Stimulated activated CD4-positive, alpha-beta T cell treated with anti-CD3 and anti-CD28 coated beads, TNF-alpha, amount 100 ng/mL, for 48 hours (primary cell): ENCODE measurements around the gene TMA7.
"Not testable (repeated sequence)": the region's sequence is repeated elsewhere in the genome, so short reads cannot be mapped to it uniquely, and the experiment has no call there.

Source experiments
- DNase-seq, 3 donors: peaks; one replicate each; pipeline ENCODE4 v3.0.0-alpha.2; 2020; ENCODE audit warnings: low read depth in 3 of 3

Gene TMA7

DNA sequence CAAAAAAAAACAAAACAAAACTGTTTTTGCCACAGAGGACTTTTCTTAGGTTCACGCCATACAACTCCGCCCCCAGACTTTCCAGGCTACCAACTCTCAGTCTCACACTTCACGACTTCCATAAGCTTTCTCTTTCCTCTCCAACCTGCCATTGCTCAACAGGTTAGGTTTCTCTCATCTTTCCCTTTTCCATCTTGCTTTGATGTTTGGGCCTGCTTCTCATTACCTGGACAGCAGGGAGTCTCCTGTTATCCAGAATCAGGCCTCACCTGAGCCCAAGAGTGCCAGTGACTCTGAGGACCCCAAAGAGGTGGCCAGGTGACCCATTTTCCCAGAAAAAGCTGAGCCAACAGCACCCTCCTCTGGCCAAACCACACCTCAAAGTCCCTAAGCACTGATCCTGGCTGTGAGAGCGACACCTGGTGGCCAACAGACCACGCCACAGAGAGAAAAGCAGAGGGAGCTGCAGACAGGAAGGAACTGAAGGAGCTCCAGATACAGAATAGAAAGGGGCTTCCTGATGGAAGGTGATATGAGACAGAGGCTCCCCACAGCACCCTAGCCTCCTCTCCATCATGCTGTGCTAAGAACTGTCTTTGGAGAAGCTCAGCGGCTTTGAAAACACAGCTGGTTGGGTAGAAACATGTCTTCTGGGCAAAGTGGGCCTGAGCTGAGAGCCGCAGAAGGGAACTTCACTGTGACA, 4.1 kb upstream of the TMA7 start:
- peak; percentile 66 to 82 (median 71) for DNase-seq

GRCh38 chr3:48436477-48436787, 3.6 kb upstream of the TMA7 start:
- no peak for DNase-seq

DNA sequence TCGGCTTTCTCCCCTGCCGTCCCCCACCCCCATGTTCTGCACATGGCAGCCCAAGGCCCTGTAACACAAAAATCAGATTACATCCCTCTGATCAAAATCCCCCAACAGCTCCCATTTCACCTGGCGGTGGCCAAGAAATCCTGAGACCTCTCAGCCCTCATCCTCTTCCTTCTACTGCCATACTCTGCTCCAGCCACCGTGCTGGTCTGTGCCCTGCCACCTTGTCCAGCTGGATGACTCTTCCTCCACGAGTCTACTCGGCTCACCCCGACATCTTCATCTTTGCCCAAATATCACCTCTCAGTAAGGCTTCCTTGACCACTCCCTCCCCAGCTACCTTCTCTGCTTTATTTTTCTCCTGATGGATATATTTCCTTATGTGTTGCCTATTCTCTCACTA, 3.2 kb upstream of the TMA7 start:
- DNase-seq = no peak

- DNase-seq = no peak
Observed at GRCh38 chr3:48437812-48438211, 2.2 kb upstream of the TMA7 start.

- no peak for DNase-seq
Observed at GRCh38 chr3:48440590-48440958, 517 bp downstream of the TMA7 start.

DNA sequence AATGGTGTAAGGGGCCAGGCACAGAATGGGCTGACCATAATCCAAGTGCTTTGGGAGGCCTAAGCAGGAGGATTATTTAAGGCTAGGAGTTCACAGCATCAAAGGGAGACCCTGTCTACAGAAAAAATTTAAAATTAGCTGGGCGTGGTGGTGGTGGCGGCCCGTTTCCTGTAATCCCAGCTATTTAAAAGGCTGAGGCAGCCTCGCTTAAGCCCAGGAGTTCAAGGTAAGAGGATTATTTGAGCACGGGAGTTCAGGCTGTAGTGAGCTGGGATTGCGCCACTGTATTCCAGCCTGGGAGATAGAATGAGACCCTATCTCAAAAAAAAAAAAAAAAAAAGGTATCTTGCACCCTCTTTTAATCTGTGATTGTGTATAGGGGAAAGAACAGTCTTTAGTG, 1.9 kb downstream of the TMA7 start:
- no peak for DNase-seq

DNA sequence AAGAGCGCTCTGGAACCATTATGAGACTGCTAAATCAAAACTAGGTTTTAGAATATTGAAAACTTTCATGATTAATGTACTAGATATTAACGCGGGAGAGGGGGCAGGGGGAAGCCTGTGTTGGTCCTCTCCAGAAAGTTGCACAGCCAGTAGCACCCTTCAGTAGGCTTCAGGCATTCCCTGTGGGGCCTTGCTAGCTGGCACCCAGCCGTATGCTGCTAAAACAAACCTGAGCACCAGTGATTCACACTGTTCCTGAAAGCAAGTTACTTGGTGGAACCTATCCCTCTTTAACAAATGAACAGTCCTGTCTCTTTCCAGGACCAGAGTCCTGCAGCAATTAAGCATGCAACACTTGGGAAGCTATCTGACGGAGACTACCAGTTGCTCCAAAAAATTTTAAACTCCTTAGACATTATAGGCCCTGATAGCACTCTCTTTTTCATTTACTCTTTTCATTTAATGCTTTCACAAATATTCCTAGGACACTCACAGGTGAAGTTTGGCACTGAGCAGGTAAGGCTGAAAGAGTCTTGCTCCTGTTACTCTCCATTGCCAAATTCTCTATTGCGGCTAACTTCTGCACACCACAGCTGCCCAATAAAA, 5.3 kb downstream of the TMA7 start:
- no peak for DNase-seq

DNA sequence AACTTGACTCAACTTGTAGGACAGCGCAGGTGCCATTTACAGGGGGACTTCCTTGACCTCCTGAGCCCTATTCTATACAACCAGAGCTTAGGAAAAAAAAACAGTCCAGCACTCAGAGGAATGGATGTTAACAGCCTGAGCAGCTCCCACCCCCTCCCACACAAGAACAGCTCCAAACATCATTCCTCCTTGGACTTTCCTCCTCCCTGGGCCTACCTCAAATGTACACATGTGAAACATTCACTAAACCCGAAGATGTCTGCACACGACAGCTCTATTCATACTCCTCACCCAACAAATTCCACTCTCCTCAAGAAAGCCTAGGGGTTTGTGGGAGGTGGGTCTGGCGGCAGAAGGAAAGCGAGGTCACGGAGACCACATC, 6.0 kb downstream of the TMA7 start:
- DNase-seq = no peak

- peak; percentile 78 to 91 (median 78) for DNase-seq
Observed at GRCh38 chr3:48446425-48447193, 6.6 kb downstream of the TMA7 start, which contains the start of gene ATRIP. Gene ATRIP (plus strand): TSS chr3:48446737. CDS start chr3:48446846, 109 bp downstream.

DNA sequence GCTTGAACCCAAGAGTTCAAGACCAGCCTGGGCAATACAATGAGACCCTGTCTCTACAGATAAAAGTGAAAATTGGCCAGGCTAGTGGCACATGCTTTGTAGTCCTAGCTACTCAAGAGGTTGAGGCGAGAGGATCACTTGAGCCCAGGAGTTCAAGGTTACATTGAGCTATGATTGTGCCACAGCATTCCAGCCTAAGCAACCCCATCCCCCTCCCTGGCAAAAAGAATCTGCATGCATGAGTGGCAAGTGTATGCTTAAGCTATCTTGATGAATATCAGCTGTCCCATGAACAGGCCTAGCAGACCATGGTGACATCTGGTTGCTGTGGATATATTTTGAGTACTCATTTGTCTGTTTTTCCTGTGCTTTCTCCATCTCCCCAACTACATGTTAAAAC, 11.2 kb downstream of the TMA7 start:
- no peak for DNase-seq

DNA sequence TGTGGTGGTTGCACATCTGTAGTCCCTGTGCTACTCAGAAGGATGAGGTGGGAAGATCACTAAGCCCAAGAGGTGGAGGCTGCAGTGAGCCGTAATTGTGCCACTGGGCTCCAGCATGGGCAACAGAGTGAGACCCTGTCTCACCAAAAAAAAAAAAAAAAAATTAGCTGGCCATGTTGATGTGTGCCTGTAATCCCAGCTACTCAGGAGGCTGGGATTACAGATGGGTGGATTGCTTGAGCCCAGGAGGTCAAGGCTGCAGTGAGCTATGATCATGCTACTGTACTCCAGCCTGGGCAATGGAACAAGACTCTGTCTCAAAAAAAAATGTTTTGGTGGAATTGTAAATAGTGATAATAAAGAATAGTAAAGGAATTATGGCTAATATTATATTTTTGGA, 16.4 kb downstream of the TMA7 start:
- no peak for DNase-seq

- DNase-seq = no peak
Observed at GRCh38 chr3:48459331-48459730, 19.3 kb downstream of the TMA7 start.

- no peak for DNase-seq
Observed at GRCh38 chr3:48459773-48460516, 19.9 kb downstream of the TMA7 start.

DNA sequence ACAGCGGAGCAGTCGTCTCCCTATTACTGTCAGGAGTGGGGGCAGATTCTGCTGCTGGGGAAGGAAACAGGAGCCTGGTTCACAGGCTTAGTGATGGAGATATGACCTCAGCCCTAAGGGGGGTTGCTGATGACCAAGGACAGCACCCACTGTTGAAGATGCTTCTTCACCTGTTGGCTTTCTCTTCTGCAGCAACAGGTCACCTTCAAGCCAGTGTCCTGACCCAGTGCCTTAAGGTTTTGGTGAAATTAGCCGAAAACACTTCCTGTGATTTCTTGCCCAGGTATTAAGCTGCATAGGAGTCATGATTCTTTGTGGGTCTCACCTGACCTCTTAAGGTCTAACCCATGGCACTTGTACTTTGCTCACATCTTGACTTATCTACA, 20.5 kb downstream of the TMA7 start:
- no peak for DNase-seq

GRCh38 chr3:48461767-48462166, 21.7 kb downstream of the TMA7 start:
- DNase-seq = not testable (repeated sequence)

DNA sequence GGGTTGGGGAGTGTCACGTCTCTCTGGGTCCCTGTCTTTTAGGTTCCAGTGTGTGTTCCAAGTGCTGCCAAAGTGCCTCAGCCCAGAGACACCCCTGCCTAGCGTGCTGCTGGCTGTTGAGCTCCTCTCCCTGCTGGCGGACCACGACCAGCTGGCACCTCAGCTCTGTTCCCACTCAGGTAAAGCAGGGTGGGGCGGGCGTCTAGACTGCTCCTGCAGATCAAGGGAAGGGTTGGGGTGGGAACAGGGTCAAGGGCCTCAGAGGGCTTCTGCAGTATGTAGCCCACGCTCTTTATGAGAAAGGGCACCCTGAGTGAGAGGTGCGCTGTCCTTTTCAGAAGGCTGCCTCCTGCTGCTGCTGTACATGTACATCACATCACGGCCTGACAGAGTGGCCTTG, 23.6 kb downstream of the TMA7 start:
- no peak for DNase-seq

DNA sequence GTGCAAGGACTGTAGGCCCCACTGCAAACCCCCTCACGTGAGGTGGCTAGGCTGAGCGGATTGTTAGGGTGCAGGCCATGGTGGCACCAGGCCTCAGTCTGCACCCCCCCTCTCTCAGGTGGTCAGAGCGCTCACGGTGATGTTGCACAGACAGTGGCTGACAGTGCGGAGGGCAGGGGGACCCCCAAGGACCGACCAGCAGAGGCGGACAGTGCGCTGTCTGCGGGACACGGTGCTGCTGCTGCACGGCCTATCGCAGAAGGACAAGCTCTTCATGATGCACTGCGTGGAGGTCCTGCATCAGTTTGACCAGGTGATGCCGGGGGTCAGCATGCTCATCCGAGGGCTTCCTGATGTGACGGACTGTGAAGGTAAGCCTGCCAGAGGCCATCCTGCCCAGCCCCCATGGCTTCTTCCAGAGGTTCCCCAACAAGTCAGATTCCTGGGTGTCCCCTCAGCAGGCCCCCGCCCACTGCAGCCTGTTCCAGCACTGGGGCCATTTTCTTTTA, 24.7 kb downstream of the TMA7 start:
- DNase-seq = no peak

DNA sequence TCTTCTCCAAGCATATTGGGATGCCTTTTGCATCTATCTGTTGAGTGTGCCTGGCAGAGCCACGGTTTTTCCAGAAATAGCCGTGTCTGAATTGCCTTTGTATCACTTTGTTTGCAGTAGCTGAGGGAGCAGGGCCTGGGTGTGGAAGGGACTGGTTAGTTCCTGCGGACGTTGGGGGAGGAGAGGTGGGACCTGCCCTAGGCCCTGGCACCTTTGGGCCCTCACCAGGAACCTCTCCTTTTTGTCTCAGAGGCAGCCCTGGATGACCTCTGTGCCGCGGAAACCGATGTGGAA, 25.1 kb downstream of the TMA7 start:
- DNase-seq = no peak

DNA sequence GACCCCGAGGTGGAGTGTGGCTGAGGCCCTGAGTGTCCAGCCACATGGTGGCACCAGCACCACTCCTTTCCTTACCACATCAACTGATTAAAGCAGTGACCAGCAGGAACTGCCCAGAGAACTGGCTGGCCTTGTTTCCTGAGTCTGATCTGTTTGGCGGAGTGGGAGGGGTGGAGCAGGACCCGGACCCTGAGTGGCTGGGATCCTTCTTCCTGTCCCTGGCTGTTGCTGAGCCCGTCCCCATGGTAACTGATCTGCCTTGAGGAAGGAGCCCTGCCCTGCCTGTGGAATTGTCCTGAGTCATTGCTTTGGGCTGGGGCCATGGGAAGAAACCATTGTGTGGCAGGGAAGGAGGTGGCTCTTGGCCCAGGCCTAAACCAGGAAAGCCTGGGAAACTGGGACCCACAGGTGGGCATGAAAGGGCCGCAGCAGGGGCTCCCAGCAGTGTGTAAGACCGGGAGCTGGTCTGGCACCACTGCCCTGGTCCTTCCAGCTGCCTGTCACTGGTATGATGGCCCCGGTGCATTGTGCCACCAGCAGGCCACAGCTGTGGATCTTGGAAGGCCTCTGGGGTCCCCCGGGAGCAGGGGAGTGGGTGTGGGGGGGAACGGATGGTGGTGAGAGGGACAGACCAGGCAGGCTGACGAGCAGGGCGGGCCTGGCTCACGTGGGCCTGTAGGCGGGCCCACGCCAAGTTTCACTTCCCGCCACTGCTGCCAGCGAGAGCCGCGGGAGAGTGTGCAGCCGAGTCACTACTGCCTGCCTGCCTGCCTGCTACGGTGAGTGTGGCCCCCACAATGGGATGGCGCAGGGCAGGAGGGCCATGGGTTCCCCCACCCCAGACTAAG, 25.7 kb downstream of the TMA7 start:
- DNase-seq = peak; percentile 52 to 75 (median 66)

- no peak for DNase-seq
Observed at GRCh38 chr3:48466386-48467109, 26.5 kb downstream of the TMA7 start.

DNA sequence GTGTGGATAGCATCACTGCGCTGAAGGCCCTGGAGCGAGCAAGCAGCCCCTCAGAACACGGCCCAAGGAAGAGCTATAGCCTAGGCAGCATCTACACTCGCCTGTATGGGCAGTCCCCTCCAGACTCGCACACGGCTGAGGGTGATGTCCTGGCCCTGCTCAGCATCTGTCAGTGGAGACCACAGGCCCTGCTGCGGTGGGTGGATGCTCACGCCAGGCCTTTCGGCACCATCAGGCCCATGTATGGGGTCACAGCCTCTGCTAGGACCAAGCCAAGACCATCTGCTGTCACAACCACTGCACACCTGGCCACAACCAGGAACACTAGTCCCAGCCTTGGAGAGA, 27.0 kb downstream of the TMA7 start:
- no peak for DNase-seq
